GM21723 (cell line): ENCODE results near the gene COL8A1.
A peak's percentile ranks its signal among the peaks of the same experiment; 100 is the strongest.

Experiments used
- ATAC-seq: cut with Tn5 transposase; IDR thresholded peaks from one replicate; pipeline ENCODE4 v1.9.1; 2021; ENCODE audit warnings: mild to moderate bottlenecking, moderate library complexity; ENCODE audit not compliant: unreplicated experiment

COL8A1 gene

GRCh38 chr3:99668044-99668443 is 29.6 kb downstream of the COL8A1 start:
- ATAC-seq: no peak

- ATAC-seq: no peak
Observed at GRCh38 chr3:99669879-99670555, 31.6 kb downstream of the COL8A1 start.

- ATAC-seq: no peak
Observed at GRCh38 chr3:99670556-99670950, 32.2 kb downstream of the COL8A1 start.

- no peak for ATAC-seq
Observed at GRCh38 chr3:99674086-99674789, 35.8 kb downstream of the COL8A1 start.

- ATAC-seq: no peak
Observed at GRCh38 chr3:99678023-99678422, 39.6 kb downstream of the COL8A1 start.

GRCh38 chr3:99678896-99679295 is 40.5 kb downstream of the COL8A1 start:
- no peak for ATAC-seq

GRCh38 chr3:99681512-99681911 is 43.1 kb downstream of the COL8A1 start:
- ATAC-seq: peak; percentile 65

GRCh38 chr3:99681976-99682375 is 43.6 kb downstream of the COL8A1 start:
- no peak for ATAC-seq

GRCh38 chr3:99683465-99683864 is 45.1 kb downstream of the COL8A1 start:
- ATAC-seq: no peak

GRCh38 chr3:99683876-99684275 is 45.5 kb downstream of the COL8A1 start:
- no peak for ATAC-seq

- ATAC-seq: no peak
Observed at GRCh38 chr3:99684644-99685043, 46.2 kb downstream of the COL8A1 start.

- peak; percentile 14 for ATAC-seq
Observed at GRCh38 chr3:99686469-99686868, 48.1 kb downstream of the COL8A1 start.

- ATAC-seq: peak; percentile 65
Observed at GRCh38 chr3:99686955-99687612, 48.7 kb downstream of the COL8A1 start.

- no peak for ATAC-seq
Observed at GRCh38 chr3:99690761-99691369, 52.5 kb downstream of the COL8A1 start.

GRCh38 chr3:99693636-99694035 is 55.2 kb downstream of the COL8A1 start:
- ATAC-seq: no peak

GRCh38 chr3:99696497-99696896 is 58.1 kb downstream of the COL8A1 start:
- no peak for ATAC-seq

GRCh38 chr3:99697250-99697649 is 58.9 kb downstream of the COL8A1 start:
- ATAC-seq: no peak

GRCh38 chr3:99698932-99699331 is 60.5 kb downstream of the COL8A1 start:
- no peak for ATAC-seq

GRCh38 chr3:99699841-99700240 is 61.4 kb downstream of the COL8A1 start:
- ATAC-seq: no peak

- ATAC-seq: no peak
Observed at GRCh38 chr3:99700631-99701268, 62.4 kb downstream of the COL8A1 start.
